A673 (cell line): Measurements from ENCODE around the gene CEACAM21. TPM values are rescaled to one million over a fixed set of nuclear protein-coding genes. Genes with fewer than 3 reads are reported as not detected.

Experiments used
- BruUV-seq: library from RNA; stranded (reverse); fragments of 400-500 nt; replicated peaks from 2 replicates; lab custom pipeline; 2021; lab: Mats Ljungman, UMichigan
- CTCF ChIA-PET: fragments of 300-600 bp; sonication (Branson Sonifier 250); formaldehyde crosslinking; loops from one replicate; lab custom pipeline; 2022; ENCODE audit warnings: antibody characterized with exemption; lab: Charles Lee
- POLR2A ChIA-PET: fragments of 300-600 bp; sonication (Branson Sonifier 250); formaldehyde crosslinking; loops from one replicate; lab custom pipeline; 2022; ENCODE audit warnings: antibody characterized with exemption; ENCODE audit not compliant: low non-redundant PET; lab: Charles Lee
- DNase-seq: peaks from one replicate; pipeline ENCODE4 v3.0.0-alpha.2; 2015; ENCODE audit warnings: low spot score
- H3K27ac ChIP-seq: fragments of 200-600 bp; sonication (generic); 2 replicates; pipeline ENCODE4 v1.5.1; 2016; ENCODE audit warnings: mixed run types, low read depth, mild to moderate bottlenecking, mixed read lengths, antibody characterized with exemption, low read length; ENCODE audit not compliant: poor library complexity, severe bottlenecking
- H3K27me3 ChIP-seq: fragments of 200-600 bp; sonication (generic); replicated peaks from 2 replicates; pipeline ENCODE4 v1.6.1; 2017; ENCODE audit warnings: mixed run types, low read depth, mild to moderate bottlenecking, mixed read lengths, antibody characterized with exemption, low read length; ENCODE audit not compliant: insufficient read depth, poor library complexity
- H3K36me3 ChIP-seq: fragments of 200-600 bp; sonication (generic); 2 replicates; pipeline ENCODE4 v1.6.1; 2016; ENCODE audit warnings: mixed run types, mild to moderate bottlenecking, mixed read lengths, antibody characterized with exemption, low read length; ENCODE audit not compliant: insufficient read depth, poor library complexity, severe bottlenecking
- H3K4me1 ChIP-seq: fragments of 200-600 bp; sonication (generic); 2 replicates; pipeline ENCODE4 v1.6.1; 2017; ENCODE audit warnings: mixed run types, mild to moderate bottlenecking, mixed read lengths, antibody characterized with exemption, low read length; ENCODE audit not compliant: insufficient read depth, poor library complexity, severe bottlenecking
- H3K4me3 ChIP-seq: fragments of 200-600 bp; sonication (generic); 2 replicates; pipeline ENCODE4 v1.5.1; 2016; ENCODE audit warnings: low read depth, mixed run types, mild to moderate bottlenecking, mixed read lengths, low read length; ENCODE audit not compliant: poor library complexity, severe bottlenecking
- H3K9me3 ChIP-seq: fragments of 200-600 bp; sonication (generic); 2 replicates; pipeline ENCODE4 v1.6.1; 2016; ENCODE audit warnings: mixed run types, low read depth, mild to moderate bottlenecking, mixed read lengths, antibody characterized with exemption, low read length; ENCODE audit not compliant: poor library complexity, severe bottlenecking
- CTCF ChIP-seq: fragments of 300-800, 200-600 bp; sonication (generic); conservative IDR thresholded peaks from 2 replicates; pipeline ENCODE4 v1.5.1; 2017; ENCODE audit warnings: low read depth, mild to moderate bottlenecking, antibody characterized with exemption, low read length, moderate library complexity, mixed read lengths
- EZH2 ChIP-seq: fragments of 200-600 bp; sonication (generic); IDR thresholded peaks from 2 replicates; pipeline ENCODE4 v1.6.1; 2017; ENCODE audit warnings: borderline replicate concordance, low read depth, mild to moderate bottlenecking, mixed read lengths, antibody characterized with exemption, low read length; ENCODE audit not compliant: poor library complexity, severe bottlenecking
- intact Hi-C: fragments of 100-400 bp; cut with micrococcal nuclease; formaldehyde crosslinking; loops from one replicate; pipeline ENCODE4 v1.10.0; 2022; ENCODE audit not compliant: unreplicated experiment
- total RNA-seq: library from RNA; stranded (reverse); gene quantifications from 2 replicates; pipeline ENCODE4 v1.2.3, GENCODE V29; 2021

CEACAM21 gene
- total RNA-seq, 1 experiment from 2014 or later = 4.3 TPM

GRCh38 chr19:41555748-41556147, 20.2 kb upstream of the CEACAM21 start:
- BruUV-seq = no TSS peak
- Histone ChIP-seq H3K4me3 (no peak overlapping the region), H3K36me3 (no peaks in the 10 kb centered on the region), H3K4me1 (no peaks in the 10 kb centered on the region), H3K9me3 (peaks cover 10% of the 10 kb centered on the region), H3K27me3 (no peaks in the 10 kb centered on the region), H3K27ac (no peak overlapping the region)
- ChIA-PET CTCF (no interaction called here), POLR2A (no interaction called here)
- DNase-seq = no peak
- TF ChIP-seq CTCF = no peak
- no peak for TF ChIP-seq EZH2
- intact Hi-C loops = no loop called here

- intact Hi-C loops = loop anchor here (1.0 to 10.0 kb wide), 4 partner anchors 23 to 359 kb away; partner anchors contain the start of gene CCDC97
- peaks cover 8% of the 10 kb centered on the region for H3K4me1 ChIP-seq
- BruUV-seq = no TSS peak
- H3K9me3 ChIP-seq = no peaks in the 10 kb centered on the region
- H3K4me3 ChIP-seq = peak overlapping the region; percentile 39
- H3K36me3 ChIP-seq = no peaks in the 10 kb centered on the region
- CTCF ChIA-PET = interaction anchor here (0.6 to 3.1 kb wide), 6 partner anchors 10 to 212 kb away, joined by 3 to 44 read pairs (median 7); partner anchors contain the start of gene DMAC2
- no peak for TF ChIP-seq EZH2
- no peak for TF ChIP-seq CTCF
- POLR2A ChIA-PET = no interaction called here
- H3K27ac ChIP-seq = no peak overlapping the region
- DNase-seq = no peak
- H3K27me3 ChIP-seq = peaks cover 32% of the 10 kb centered on the region
Measured at GRCh38 chr19:41563854-41564514, 12.0 kb upstream of the CEACAM21 start.

- peak; percentile 43 for DNase-seq
- peak overlapping the region; percentile 39 for H3K4me3 ChIP-seq
- CTCF ChIA-PET = interaction anchor here (1.6 to 3.1 kb wide), 2 partner anchors 33 to 116 kb away, joined by 10 to 44 read pairs; no protein-coding TSS in a partner anchor
- POLR2A ChIA-PET = no interaction called here
- H3K27me3 ChIP-seq = peaks cover 32% of the 10 kb centered on the region
- TF ChIP-seq EZH2 = no peak
- no peak for TF ChIP-seq CTCF
- no peaks in the 10 kb centered on the region for H3K36me3 ChIP-seq
- no TSS peak for BruUV-seq
- intact Hi-C loops = loop anchor here (10.0 kb wide), 1 partner anchor 360 kb away; no protein-coding TSS in a partner anchor
- peaks cover 8% of the 10 kb centered on the region for H3K4me1 ChIP-seq
- no peak overlapping the region for H3K27ac ChIP-seq
- no peaks in the 10 kb centered on the region for H3K9me3 ChIP-seq
Measured at GRCh38 chr19:41564515-41565378, 11.2 kb upstream of the CEACAM21 start.
